PC-9 (cell line): ENCODE results near the gene SLC1A4. TPM values are rescaled to one million over a fixed set of nuclear protein-coding genes. Genes with fewer than 3 reads are reported as not detected.

Experiments
- BruUV-seq: library from RNA; stranded (reverse); fragments of 400-500 nt; replicated peaks from 2 replicates; lab custom pipeline; 2021; lab: Mats Ljungman, UMichigan
- CTCF ChIA-PET: fragments of 300-600 bp; sonication (Branson Sonifier 250); formaldehyde crosslinking; loops from one replicate; lab custom pipeline; 2022; ENCODE audit warnings: antibody characterized with exemption; lab: Charles Lee
- POLR2A ChIA-PET: fragments of 300-600 bp; sonication (Branson Sonifier 250); formaldehyde crosslinking; loops from one replicate; lab custom pipeline; 2022; ENCODE audit warnings: antibody characterized with exemption; ENCODE audit not compliant: unreplicated experiment; lab: Charles Lee
- DNase-seq, 2 experiments: peaks; one replicate each; pipeline versions ENCODE4 v3.0.0 to v3.0.0-alpha.2; 2015 to 2022; ENCODE audit warnings: mixed read lengths in 1 of 2
- H2AFZ ChIP-seq: fragments of 200-600 bp; sonication (generic); 2 replicates; pipeline ENCODE4 v1.8.1; 2017; ENCODE audit warnings: antibody characterized with exemption
- H3F3A ChIP-seq: fragments of 200-600 bp; sonication (generic); 2 replicates; pipeline ENCODE4 v1.8.1; 2017; ENCODE audit warnings: antibody characterized with exemption, mild to moderate bottlenecking, low read depth; ENCODE audit not compliant: insufficient read depth
- H3K27ac ChIP-seq: fragments of 200-600 bp; sonication (generic); 2 replicates; pipeline ENCODE4 v1.6.1; 2016; ENCODE audit warnings: mixed run types
- H3K27me3 ChIP-seq: fragments of 200-600 bp; sonication (generic); 2 replicates; pipeline ENCODE4 v1.6.1; 2016; ENCODE audit warnings: low read depth, mixed run types; ENCODE audit not compliant: insufficient read depth
- H3K36me3 ChIP-seq: fragments of 200-600 bp; sonication (generic); 2 replicates; pipeline ENCODE4 v1.6.1; 2016; ENCODE audit warnings: low read depth, mixed run types
- H3K4me1 ChIP-seq: fragments of 200-600 bp; sonication (generic); replicated peaks from 2 replicates; pipeline ENCODE4 v1.6.1; 2016; ENCODE audit warnings: mixed run types; ENCODE audit not compliant: insufficient read depth
- H3K4me2 ChIP-seq: fragments of 200-600 bp; sonication (generic); 2 replicates; pipeline ENCODE4 v1.6.1; 2017; ENCODE audit warnings: mixed run types
- H3K4me3 ChIP-seq: fragments of 200-600 bp; sonication (generic); 2 replicates; pipeline ENCODE4 v1.6.1; 2016; ENCODE audit warnings: mixed run types
- H3K79me2 ChIP-seq: fragments of 200-600 bp; sonication (generic); 2 replicates; pipeline ENCODE4 v1.6.1; 2017; ENCODE audit warnings: low read depth, mixed run types
- H3K9me2 ChIP-seq: fragments of 200-600 bp; sonication (generic); 2 replicates; pipeline ENCODE4 v1.8.1; 2017; ENCODE audit warnings: mild to moderate bottlenecking; ENCODE audit not compliant: insufficient read depth
- H3K9me3 ChIP-seq: fragments of 200-600 bp; sonication (generic); 2 replicates; pipeline ENCODE4 v1.8.1; 2016; ENCODE audit warnings: low read depth; ENCODE audit not compliant: insufficient read depth
- H4K20me1 ChIP-seq: fragments of 200-600 bp; sonication (generic); 2 replicates; pipeline ENCODE4 v1.8.1; 2017; ENCODE audit not compliant: insufficient read depth
- CTCF ChIP-seq: fragments of 200-600 bp; sonication (generic); conservative IDR thresholded peaks from 2 replicates; pipeline ENCODE4 v1.6.1; 2017; ENCODE audit warnings: mixed run types, antibody characterized with exemption, mild to moderate bottlenecking, moderate library complexity
- EZH2 ChIP-seq: fragments of 200-600 bp; sonication (generic); IDR thresholded peaks from 2 replicates; pipeline ENCODE4 v1.8.0; 2017; ENCODE audit warnings: antibody characterized with exemption, low read depth
- intact Hi-C: fragments of 100-400 bp; cut with micrococcal nuclease; formaldehyde crosslinking; loops from one replicate; pipeline ENCODE4 v1.10.0; 2022; ENCODE audit not compliant: unreplicated experiment
- total RNA-seq: library from RNA; stranded (reverse); gene quantifications from 2 replicates; pipeline ENCODE4 v1.2.3, GENCODE V29; 2021

Gene SLC1A4
- total RNA-seq, 1 experiment from 2014 or later, result 8.7 TPM

GRCh38 chr2:64990876-64991275 lies 1.7 kb downstream of the SLC1A4 start:
- ChIA-PET CTCF (interaction anchor here (0.7 kb wide), 1 partner anchor 984 kb away, joined by 6 read pairs; no protein-coding TSS in a partner anchor), POLR2A (interaction anchor here (0.6 to 0.7 kb wide), 2 partner anchors 17 to 338 kb away, joined by 3 to 12 read pairs; no protein-coding TSS in a partner anchor)
- intact Hi-C loops, result no loop called here
- no peak for DNase-seq
- no peaks in the 10 kb centered on the region for H3K9me2 ChIP-seq
- H3F3A ChIP-seq, result peaks cover 22% of the 10 kb centered on the region; the same call in 1 of the 2 replicates
- H3K27ac ChIP-seq, result no peak overlapping the region
- H4K20me1 ChIP-seq, result peaks cover 10% of the 10 kb centered on the region; the same call in 1 of the 2 replicates
- H3K4me3 ChIP-seq, result peak overlapping the region; percentile 93; the same call in 1 of the 2 replicates
- H3K9me3 ChIP-seq, result no peaks in the 10 kb centered on the region
- H3K27me3 ChIP-seq, result no peaks in the 10 kb centered on the region
- no peak for TF ChIP-seq EZH2
- TF ChIP-seq CTCF, result no peak
- no peak overlapping the region for H2AFZ ChIP-seq
- no peaks in the 10 kb centered on the region for H3K36me3 ChIP-seq
- peak overlapping the region; percentile 86 for H3K4me2 ChIP-seq
- H3K4me1 ChIP-seq, result peaks cover 29% of the 10 kb centered on the region
- BruUV-seq, result no TSS peak
- no peaks in the 10 kb centered on the region for H3K79me2 ChIP-seq

- no TSS peak for BruUV-seq
- CTCF ChIA-PET, result no interaction called here
- intact Hi-C loops, result no loop called here
Measured at GRCh38 chr2:64992218-64992617, 3.0 kb downstream of the SLC1A4 start.

GRCh38 chr2:64992990-64993389 lies 3.8 kb downstream of the SLC1A4 start:
- no peak overlapping the region for H3K27ac ChIP-seq
- TF ChIP-seq EZH2 (no peak), CTCF (no peak)
- no peak overlapping the region for H2AFZ ChIP-seq
- intact Hi-C loops, result no loop called here
- H3K4me3 ChIP-seq, result no peak overlapping the region
- no peak for DNase-seq
- peaks cover 12% of the 10 kb centered on the region for H3K4me1 ChIP-seq
- CTCF ChIA-PET, result no interaction called here
- H3K27me3 ChIP-seq, result no peaks in the 10 kb centered on the region
- H4K20me1 ChIP-seq, result peaks cover 10% of the 10 kb centered on the region; the same call in 1 of the 2 replicates
- H3K36me3 ChIP-seq, result no peaks in the 10 kb centered on the region
- H3K4me2 ChIP-seq, result no peak overlapping the region
- no peaks in the 10 kb centered on the region for H3K9me3 ChIP-seq
- no TSS peak for BruUV-seq
- POLR2A ChIA-PET, result interaction anchor here (0.6 kb wide), 1 partner anchor 11 kb away, joined by 3 read pairs; no protein-coding TSS in a partner anchor
- no peaks in the 10 kb centered on the region for H3K9me2 ChIP-seq
- no peaks in the 10 kb centered on the region for H3K79me2 ChIP-seq
- H3F3A ChIP-seq, result peaks cover 16% of the 10 kb centered on the region; the same call in 1 of the 2 replicates

More at GRCh38 chr2:64992218-64992617, 3.0 kb downstream of the SLC1A4 start:
- H3F3A ChIP-seq, result peaks cover 17% of the 10 kb centered on the region; the same call in 1 of the 2 replicates
- DNase-seq, result no peak
- no peaks in the 10 kb centered on the region for H3K9me3 ChIP-seq
- H3K4me3 ChIP-seq, result no peak overlapping the region
- H3K9me2 ChIP-seq, result no peaks in the 10 kb centered on the region
- peaks cover 20% of the 10 kb centered on the region for H3K4me1 ChIP-seq
- no peaks in the 10 kb centered on the region for H3K79me2 ChIP-seq
- peaks cover 10% of the 10 kb centered on the region; the same call in 1 of the 2 replicates for H4K20me1 ChIP-seq
- H3K4me2 ChIP-seq, result no peak overlapping the region
- POLR2A ChIA-PET, result no interaction called here
- TF ChIP-seq CTCF (no peak), EZH2 (no peak)
- H3K36me3 ChIP-seq, result no peaks in the 10 kb centered on the region
- H3K27me3 ChIP-seq, result no peaks in the 10 kb centered on the region
- no peak overlapping the region for H3K27ac ChIP-seq
- H2AFZ ChIP-seq, result no peak overlapping the region
